Lung (tissue), 12 donors: ENCODE data around the gene C16orf89. TPM values are rescaled to one million over a fixed set of nuclear protein-coding genes. Genes with fewer than 3 reads are reported as not detected.

Source experiments
- ATAC-seq: fragments of 200-7000 bp; cut with Tn5 transposase; one replicate; pipeline ENCODE4 v1.9.1; 2020; ENCODE audit warnings: moderate number of reproducible peaks; ENCODE audit not compliant: insufficient read depth, low FRiP score
- DNase-seq, 3 donors: peaks; one replicate each; pipeline ENCODE4 v3.0.0-alpha.2; 2013 to 2017
- H3K27ac ChIP-seq, 2 donors: one replicate each; pipeline ENCODE4 v1.5.1; 2013; ENCODE audit warnings: mild to moderate bottlenecking in 2 of 2, moderate library complexity in 2 of 2, control low read depth in 1 of 2, inconsistent platforms in 1 of 2, low read depth in 1 of 2, low read length in 1 of 2
- H3K27me3 ChIP-seq, 3 donors: one replicate each; pipeline ENCODE4 v1.5.1; 2013; ENCODE audit warnings: low read length in 2 of 3; ENCODE audit not compliant: control insufficient read depth in 3 of 3, insufficient read depth in 3 of 3
- H3K36me3 ChIP-seq, 4 donors: one replicate each; pipeline ENCODE4 v1.5.1; 2013; ENCODE audit warnings: low read length in 4 of 4, mild to moderate bottlenecking in 1 of 4, moderate library complexity in 1 of 4; ENCODE audit not compliant: control insufficient read depth in 4 of 4, insufficient read depth in 4 of 4
- H3K4me1 ChIP-seq, 5 donors: one replicate each; pipeline ENCODE4 v1.5.1; 2013; ENCODE audit warnings: low read length in 5 of 5, mild to moderate bottlenecking in 2 of 5, moderate library complexity in 1 of 5; ENCODE audit not compliant: control insufficient read depth in 5 of 5, insufficient read depth in 5 of 5
- H3K4me3 ChIP-seq: one replicate; pipeline ENCODE4 v1.5.1; 2013; ENCODE audit warnings: mild to moderate bottlenecking, control low read depth, moderate library complexity
- H3K9ac ChIP-seq, 2 donors: one replicate each; pipeline ENCODE4 v1.5.1; 2013; ENCODE audit warnings: low read length in 2 of 2, control low read depth in 1 of 2; ENCODE audit not compliant: insufficient read depth in 1 of 2
- H3K9me3 ChIP-seq, 4 donors: one replicate each; pipeline ENCODE4 v1.5.1; 2013; ENCODE audit warnings: low read length in 3 of 4, mild to moderate bottlenecking in 1 of 4, moderate library complexity in 1 of 4; ENCODE audit not compliant: control insufficient read depth in 4 of 4, insufficient read depth in 3 of 4
- CTCF ChIP-seq: IDR thresholded peaks from 2 replicates; pipeline ENCODE4 v1.5.1; 2012; ENCODE audit warnings: mild to moderate bottlenecking; ENCODE audit errors: control extremely low read depth, extremely low read depth
- WGBS, 2 donors: extraction: QIAGEN DNeasy Blood & Tissue Kit; methylation state at CpG; one replicate each; pipeline ENCODE4 v1.1.7; 2013; 5-methylcytosine and 5-hydroxymethylcytosine counted together
- polyA plus RNA-seq, 2 donors: library from polyadenylated mRNA; stranded (reverse); fragments of 200-250 nt; gene quantifications; one replicate each; pipeline ENCODE4 v1.2.1, GENCODE V29; 2013
- total RNA-seq, 2 donors: library from RNA; depleted of rRNA in 1 of 2; stranded (reverse); fragments of >200 nt in 1 of 2; gene quantifications; one replicate each; pipeline ENCODE4 v1.2.1, GENCODE V29; 2014 to 2021
- donor health status: control.
- donor health status: control.
- donor health status: Bipolar disorder and iron deficiency.
- donor health status: healthy.
- donor health status: DM: yes; HTN: yes; CAD: no.

The C16orf89 gene
- total and polyA plus RNA-seq, 4 donors = 39.2 to 356 (median 97.2) TPM

- no peak for DNase-seq
- no peaks in the 10 kb centered on the region for H3K36me3 ChIP-seq
- peak overlapping the region in 1 of 2 donors; percentile 68 for H3K9ac ChIP-seq
- 63 to 64% methylated on average over 6 of the region's 6 CpGs for WGBS, 2 donors
- no peak for ATAC-seq
- no peak overlapping the region for H3K27ac ChIP-seq
- no peak for TF ChIP-seq CTCF
- H3K27me3 ChIP-seq = no peaks in the 10 kb centered on the region
- H3K4me1 ChIP-seq = peaks cover 0 to 23% (median 8%) of the 10 kb centered on the region in 5 donors
- H3K4me3 ChIP-seq = no peak overlapping the region
- H3K9me3 ChIP-seq = no peaks in the 10 kb centered on the region
Observed at GRCh38 chr16:5066511-5066910, 755 bp upstream of the C16orf89 start.

GRCh38 chr16:5065326-5065725 is 430 bp downstream of the C16orf89 start:
- Histone ChIP-seq H3K4me1 (peaks cover 0 to 20% (median 8%) of the 10 kb centered on the region in 5 donors), H3K36me3 (no peaks in the 10 kb centered on the region), H3K9ac (peak overlapping the region in 1 of 2 donors; percentile 68), H3K27ac (peak overlapping the region in 1 of 2 donors; percentile 82), H3K9me3 (no peaks in the 10 kb centered on the region), H3K4me3 (peak overlapping the region; percentile 39), H3K27me3 (no peaks in the 10 kb centered on the region)
- TF ChIP-seq CTCF = no peak
- ATAC-seq (no peak), DNase-seq (peak; percentile 57 to 79 (median 65))
- whole genome bisulfite sequencing, 2 donors = 54 to 72% methylated on average over 8 of the region's 8 CpGs

GRCh38 chr16:5064915-5065314 is 841 bp downstream of the C16orf89 start:
- no peaks in the 10 kb centered on the region for H3K9me3 ChIP-seq
- no peaks in the 10 kb centered on the region for H3K36me3 ChIP-seq
- H3K27me3 ChIP-seq = no peaks in the 10 kb centered on the region
- H3K9ac ChIP-seq = no peak overlapping the region
- peak overlapping the region in 1 of 2 donors; percentile 82 for H3K27ac ChIP-seq
- no peak for TF ChIP-seq CTCF
- peaks cover 0 to 20% (median 8%) of the 10 kb centered on the region in 5 donors for H3K4me1 ChIP-seq
- ATAC-seq (peak; percentile 61), DNase-seq (peak; percentile 86 to 95 (median 90))
- WGBS, 2 donors = 53 to 69% methylated on average over 7 of the region's 7 CpGs
- no peak overlapping the region for H3K4me3 ChIP-seq
